C4-2B (cell line): ENCODE results near the gene PLEKHA4.
"Not testable (repeated sequence)": the region's sequence is repeated elsewhere in the genome, so short reads cannot be mapped to it uniquely, and the experiment has no call there.

Source experiments
- H3K27ac ChIP-seq: fragments of 450-650 bp; 2 replicates; pipeline ENCODE4 v1.5.1; 2017
- CTCF ChIP-seq: fragments of 450-650 bp; conservative IDR thresholded peaks from 2 replicates; pipeline ENCODE4 v1.5.1; 2017; ENCODE audit warnings: mild to moderate bottlenecking
- ZFX ChIP-seq: fragments of 450-650 bp; IDR thresholded peaks from 2 replicates; pipeline ENCODE4 v1.6.1; 2017

The PLEKHA4 gene

GRCh38 chr19:48862827-48863226 is 5.6 kb downstream of the PLEKHA4 start:
- TF ChIP-seq ZFX (no peak), CTCF (no peak)
- no peak overlapping the region for H3K27ac ChIP-seq

GRCh38 chr19:48861313-48861712 is 7.1 kb downstream of the PLEKHA4 start:
- no peak for TF ChIP-seq CTCF
- H3K27ac ChIP-seq: no peak overlapping the region; the same call in 1 of the 2 replicates

- no peak for TF ChIP-seq CTCF
- peak overlapping the region; percentile 51 for H3K27ac ChIP-seq
These were observed 8.5 kb downstream of the PLEKHA4 start for GRCh38 chr19:48859711-48860572.

- peak overlapping the region; percentile 51 for H3K27ac ChIP-seq
- TF ChIP-seq CTCF (no peak), ZFX (no peak)
These were observed 9.3 kb downstream of the PLEKHA4 start for GRCh38 chr19:48858984-48859710.

- no peak overlapping the region for H3K27ac ChIP-seq
- TF ChIP-seq ZFX: no peak
- no peak for TF ChIP-seq CTCF
These were observed 11.5 kb downstream of the PLEKHA4 start for GRCh38 chr19:48856921-48857320.

GRCh38 chr19:48854103-48854502 is 14.3 kb downstream of the PLEKHA4 start:
- no peak overlapping the region for H3K27ac ChIP-seq
- TF ChIP-seq ZFX: no peak

- no peak for TF ChIP-seq ZFX
- peak overlapping the region; percentile 51; the same call in 1 of the 2 replicates for H3K27ac ChIP-seq
These were observed 14.9 kb downstream of the PLEKHA4 start for GRCh38 chr19:48853483-48853882.

GRCh38 chr19:48852292-48852691 is 16.1 kb downstream of the PLEKHA4 start:
- TF ChIP-seq ZFX (no peak), CTCF (no peak)
- peak overlapping the region; percentile 51; the same call in 1 of the 2 replicates for H3K27ac ChIP-seq

GRCh38 chr19:48846659-48847058 is 21.8 kb downstream of the PLEKHA4 start:
- H3K27ac ChIP-seq: not testable (repeated sequence)
